OCI-LY1 (cell line): ENCODE results near the gene ZC2HC1C.

Experiments used
- H2AFZ ChIP-seq: fragments of 200-600 bp; sonication (generic), shearing (Covaris generic); 2 replicates; pipeline ENCODE4 v1.6.0; 2014; ENCODE audit warnings: antibody characterized with exemption, mild to moderate bottlenecking, low read length
- H3F3A ChIP-seq: fragments of 200-600 bp; sonication (generic), shearing (Covaris generic); 2 replicates; pipeline ENCODE4 v1.6.0; 2014; ENCODE audit warnings: mild to moderate bottlenecking, antibody characterized with exemption, low read length, moderate library complexity; ENCODE audit not compliant: insufficient read depth
- H3K27ac ChIP-seq: fragments of 200-600 bp; sonication (generic); 2 replicates; pipeline ENCODE4 v1.5.1; 2014; ENCODE audit warnings: low read length, mixed run types, mild to moderate bottlenecking, low read depth; ENCODE audit not compliant: poor library complexity, severe bottlenecking
- H3K27me3 ChIP-seq: fragments of 200-600 bp; sonication (generic); 2 replicates; pipeline ENCODE4 v1.6.0; 2014; ENCODE audit warnings: antibody characterized with exemption, mild to moderate bottlenecking, low read length, moderate library complexity; ENCODE audit not compliant: insufficient read depth
- H3K36me3 ChIP-seq: fragments of 200-600 bp; sonication (generic); 2 replicates; pipeline ENCODE4 v1.6.1; 2014; ENCODE audit warnings: mild to moderate bottlenecking, antibody characterized with exemption, low read length, moderate library complexity, mixed read lengths; ENCODE audit not compliant: insufficient read depth
- H3K4me1 ChIP-seq: fragments of 200-600 bp; sonication (generic); 2 replicates; pipeline ENCODE4 v1.5.1; 2014; ENCODE audit warnings: mild to moderate bottlenecking, low read length, moderate library complexity; ENCODE audit not compliant: insufficient read depth, severe bottlenecking
- H3K4me2 ChIP-seq: fragments of 200-600 bp; sonication (generic), shearing (Covaris generic); 2 replicates; pipeline ENCODE4 v1.6.1; 2014; ENCODE audit warnings: low read length
- H3K4me3 ChIP-seq: fragments of 200-600 bp; sonication (generic); 2 replicates; pipeline ENCODE4 v1.5.1; 2014; ENCODE audit warnings: low read length, low read depth, mild to moderate bottlenecking, mixed read lengths; ENCODE audit not compliant: poor library complexity, severe bottlenecking
- H3K79me2 ChIP-seq: fragments of 200-600 bp; shearing (Covaris generic); 2 replicates; pipeline ENCODE4 v1.6.1; 2016; ENCODE audit warnings: mixed run types, low read length, mixed read lengths; ENCODE audit not compliant: insufficient read depth
- H3K9ac ChIP-seq: fragments of 200-600 bp; sonication (generic), shearing (Covaris generic); 2 replicates; pipeline ENCODE4 v1.6.1; 2014; ENCODE audit warnings: mild to moderate bottlenecking, low read length, mixed read lengths
- H3K9me2 ChIP-seq: fragments of 200-600 bp; sonication (generic), shearing (Covaris generic); 2 replicates; pipeline ENCODE4 v1.6.1; 2014; ENCODE audit warnings: low read depth, mild to moderate bottlenecking, low read length, mixed read lengths
- H3K9me3 ChIP-seq: fragments of 200-600 bp; shearing (Covaris generic); 2 replicates; pipeline ENCODE4 v1.6.1; 2014; ENCODE audit warnings: low read length, mixed read lengths
- H4K20me1 ChIP-seq: fragments of 200-600 bp; sonication (generic), shearing (Covaris generic); 2 replicates; pipeline ENCODE4 v1.6.0; 2016; ENCODE audit warnings: mild to moderate bottlenecking, low read length; ENCODE audit not compliant: insufficient read depth
- EZH2 ChIP-seq: fragments of 200-600 bp; sonication (generic), shearing (Covaris generic); IDR thresholded peaks from 2 replicates; pipeline ENCODE4 v1.8.0; 2017; ENCODE audit warnings: borderline replicate concordance, mixed run types, mild to moderate bottlenecking, antibody characterized with exemption, low read length, moderate library complexity, mixed read lengths
- TF ChIP-seq, protein P1 (sequence below): fragments of 200-600 bp; sonication (generic), shearing (Covaris generic); IDR thresholded peaks from 2 replicates; pipeline ENCODE4 v1.5.1; 2017; ENCODE audit warnings: mild to moderate bottlenecking, antibody characterized with exemption, low read length, moderate library complexity, mixed read lengths

Gene ZC2HC1C

DNA sequence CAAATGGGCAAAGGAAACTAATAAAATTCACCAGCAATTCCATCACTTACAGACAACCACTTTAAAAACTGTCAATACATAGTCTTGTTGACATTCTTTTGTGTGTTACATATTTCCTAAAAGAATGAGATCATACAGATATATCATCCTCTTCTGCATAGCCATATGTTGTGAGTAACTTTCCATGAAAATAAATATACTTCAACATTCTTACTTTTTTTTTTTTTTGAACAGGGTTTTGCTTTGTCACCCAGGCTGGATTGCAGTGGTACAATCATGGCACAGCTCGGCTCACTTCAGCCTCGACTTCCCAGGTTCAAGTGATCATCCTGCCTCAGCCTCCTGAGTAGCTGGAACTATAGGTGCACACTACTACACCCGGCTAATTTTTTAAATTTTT is 20.9 kb downstream of the ZC2HC1C start:
- Histone ChIP-seq H3K79me2 (no peaks in the 10 kb centered on the region), H3K4me2 (no peak overlapping the region), H3K4me3 (no peak overlapping the region), H3K9me3 (no peaks in the 10 kb centered on the region), H2AFZ (no peak overlapping the region), H3F3A (no peaks in the 10 kb centered on the region), H3K9me2 (no peaks in the 10 kb centered on the region), H4K20me1 (no peaks in the 10 kb centered on the region), H3K36me3 (peaks cover 64% of the 10 kb centered on the region), H3K27ac (no peak overlapping the region), H3K27me3 (no peaks in the 10 kb centered on the region), H3K4me1 (no peaks in the 10 kb centered on the region), H3K9ac (no peak overlapping the region)
- TF ChIP-seq EZH2: no peak
- TF ChIP-seq, protein P1, sequence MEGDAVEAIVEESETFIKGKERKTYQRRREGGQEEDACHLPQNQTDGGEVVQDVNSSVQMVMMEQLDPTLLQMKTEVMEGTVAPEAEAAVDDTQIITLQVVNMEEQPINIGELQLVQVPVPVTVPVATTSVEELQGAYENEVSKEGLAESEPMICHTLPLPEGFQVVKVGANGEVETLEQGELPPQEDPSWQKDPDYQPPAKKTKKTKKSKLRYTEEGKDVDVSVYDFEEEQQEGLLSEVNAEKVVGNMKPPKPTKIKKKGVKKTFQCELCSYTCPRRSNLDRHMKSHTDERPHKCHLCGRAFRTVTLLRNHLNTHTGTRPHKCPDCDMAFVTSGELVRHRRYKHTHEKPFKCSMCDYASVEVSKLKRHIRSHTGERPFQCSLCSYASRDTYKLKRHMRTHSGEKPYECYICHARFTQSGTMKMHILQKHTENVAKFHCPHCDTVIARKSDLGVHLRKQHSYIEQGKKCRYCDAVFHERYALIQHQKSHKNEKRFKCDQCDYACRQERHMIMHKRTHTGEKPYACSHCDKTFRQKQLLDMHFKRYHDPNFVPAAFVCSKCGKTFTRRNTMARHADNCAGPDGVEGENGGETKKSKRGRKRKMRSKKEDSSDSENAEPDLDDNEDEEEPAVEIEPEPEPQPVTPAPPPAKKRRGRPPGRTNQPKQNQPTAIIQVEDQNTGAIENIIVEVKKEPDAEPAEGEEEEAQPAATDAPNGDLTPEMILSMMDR: no peak

- Histone ChIP-seq H3K9me3 (no peaks in the 10 kb centered on the region), H4K20me1 (no peaks in the 10 kb centered on the region), H3K36me3 (peaks cover 65% of the 10 kb centered on the region), H3K27ac (no peak overlapping the region), H3K27me3 (no peaks in the 10 kb centered on the region), H3K9me2 (no peaks in the 10 kb centered on the region), H3K79me2 (no peaks in the 10 kb centered on the region), H3K4me2 (no peak overlapping the region), H3K9ac (no peak overlapping the region), H3F3A (no peaks in the 10 kb centered on the region), H2AFZ (no peak overlapping the region), H3K4me3 (no peak overlapping the region), H3K4me1 (no peaks in the 10 kb centered on the region)
- no peak for TF ChIP-seq EZH2
- TF ChIP-seq, protein P1: no peak
These were observed 21.8 kb downstream of the ZC2HC1C start for GRCh38 chr14:75091251-75091650.

GRCh38 chr14:75092698-75093097 is 23.3 kb downstream of the ZC2HC1C start:
- H3K4me2 ChIP-seq: no peak overlapping the region
- H3K36me3 ChIP-seq: peaks cover 65% of the 10 kb centered on the region
- TF ChIP-seq EZH2: no peak
- TF ChIP-seq, protein P1: no peak

More at GRCh38 chr14:75092698-75093097, 23.3 kb downstream of the ZC2HC1C start:
- no peaks in the 10 kb centered on the region for H4K20me1 ChIP-seq
- H3K27me3 ChIP-seq: no peaks in the 10 kb centered on the region
- H3K9ac ChIP-seq: no peak overlapping the region
- H3K9me3 ChIP-seq: no peaks in the 10 kb centered on the region
- H3K79me2 ChIP-seq: no peaks in the 10 kb centered on the region
- no peak overlapping the region for H2AFZ ChIP-seq
- no peaks in the 10 kb centered on the region for H3K4me1 ChIP-seq
- no peak overlapping the region for H3K4me3 ChIP-seq
- no peak overlapping the region for H3K27ac ChIP-seq
- H3K9me2 ChIP-seq: no peaks in the 10 kb centered on the region
- H3F3A ChIP-seq: no peaks in the 10 kb centered on the region
